Ishikawa (cell line): Measurements from ENCODE around the gene MYH16.

ENCODE experiments used
- CEBPB ChIP-seq: IDR thresholded peaks from 2 replicates; pipeline ENCODE4 v1.6.1; 2012
- CREB1 ChIP-seq: IDR thresholded peaks from 2 replicates; pipeline ENCODE4 v1.6.1; 2012; ENCODE audit warnings: low read depth
- EP300 ChIP-seq: IDR thresholded peaks from 2 replicates; pipeline ENCODE4 v1.6.1; 2012; ENCODE audit warnings: borderline replicate concordance
- MAX ChIP-seq: IDR thresholded peaks from 2 replicates; pipeline ENCODE4 v1.6.1; 2012
- TAF1 ChIP-seq: IDR thresholded peaks from 2 replicates; pipeline ENCODE4 v1.6.1; 2012; ENCODE audit warnings: low read depth, mild to moderate bottlenecking
- TEAD4 ChIP-seq: IDR thresholded peaks from 2 replicates; pipeline ENCODE4 v1.6.1; 2012
- USF1 ChIP-seq: IDR thresholded peaks from 2 replicates; pipeline ENCODE4 v1.6.1; 2012

- TF ChIP-seq MAX: no peak
- TF ChIP-seq CREB1: no peak
- TF ChIP-seq CEBPB: no peak
- TF ChIP-seq EP300: no peak
- TF ChIP-seq USF1: no peak
- TF ChIP-seq TEAD4: no peak
- TF ChIP-seq TAF1: no peak
Observed at GRCh38 chr7:99252166-99252895, 20.3 kb upstream of the MYH16 start.
